GM12873 (cell line): ENCODE results near the gene PLA2G4E.

ENCODE experiments used
- CTCF ChIP-seq: IDR thresholded peaks from 2 replicates; pipeline ENCODE4 v1.5.1; 2012; ENCODE audit warnings: low read depth, mild to moderate bottlenecking, moderate library complexity, low read length, control low read depth; ENCODE audit not compliant: insufficient read depth; ENCODE audit errors: missing control alignments

PLA2G4E gene

GRCh38 chr15:41941644-41942415 lies 79.0 kb downstream of the PLA2G4E start:
- TF ChIP-seq CTCF = no peak

- TF ChIP-seq CTCF = no peak
Measured at GRCh38 chr15:41940441-41940857, 80.4 kb downstream of the PLA2G4E start.

DNA sequence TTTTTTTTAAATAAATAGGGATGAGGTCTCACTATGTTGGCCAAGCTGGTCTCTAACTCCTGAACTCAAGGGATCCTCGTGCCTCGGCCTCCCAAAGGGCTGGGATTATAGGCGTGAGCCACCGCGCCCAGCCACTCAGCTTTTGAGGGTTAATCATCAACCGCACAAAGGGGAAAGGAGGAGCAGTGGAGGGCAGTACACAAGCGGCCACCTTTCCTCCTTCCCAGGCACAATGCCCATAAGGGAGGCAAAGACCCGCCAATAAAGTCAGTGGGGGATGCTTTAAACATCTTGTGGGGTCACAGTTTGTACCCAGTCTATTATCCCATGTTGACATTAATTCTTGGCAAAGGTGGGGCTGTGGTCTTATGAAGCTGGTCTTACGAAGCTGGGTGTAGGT lies 80.9 kb downstream of the PLA2G4E start:
- no peak for TF ChIP-seq CTCF

- TF ChIP-seq CTCF = no peak
Measured at GRCh38 chr15:41937568-41937923, 83.3 kb downstream of the PLA2G4E start.

GRCh38 chr15:41936649-41937567 lies 83.9 kb downstream of the PLA2G4E start:
- TF ChIP-seq CTCF = peak; percentile 20

- no peak for TF ChIP-seq CTCF
Measured at GRCh38 chr15:41936155-41936554, 84.7 kb downstream of the PLA2G4E start.

DNA sequence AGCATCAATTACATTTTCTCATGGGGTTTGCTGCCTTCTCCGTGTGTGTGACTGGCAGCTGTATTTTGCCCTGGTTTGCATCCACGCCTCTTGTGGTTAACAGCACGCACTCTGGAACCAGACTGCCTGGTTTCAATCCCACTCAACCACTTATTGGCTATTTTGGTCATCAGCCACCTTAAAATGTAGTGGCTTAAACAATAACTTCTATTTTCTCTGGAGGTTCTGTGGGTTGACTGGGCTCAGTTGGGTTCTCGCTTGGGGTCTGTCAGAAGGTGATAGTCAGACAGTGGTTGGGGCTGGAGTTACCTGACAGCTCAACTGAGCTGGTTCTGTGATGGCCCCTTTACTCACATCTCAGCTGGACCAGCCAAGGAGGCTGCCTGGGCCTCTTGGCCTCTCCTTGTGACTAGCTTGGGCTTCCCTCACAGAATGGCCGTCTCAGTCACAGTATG lies 85.2 kb downstream of the PLA2G4E start:
- no peak for TF ChIP-seq CTCF
